WTC11 (cell line): Measurements from ENCODE around the gene DNMT3A.

Experiments
- ATF3 ChIP-seq: sonication (generic); formaldehyde crosslinking; conservative IDR thresholded peaks from 2 replicates; pipeline ENCODE4 v1.8.1; 2022; ENCODE audit warnings: mild to moderate bottlenecking, missing genetic modification reagents
- CTCF ChIP-seq: fragments of 200-600 bp; IDR thresholded peaks from 2 replicates; pipeline ENCODE4 v1.8.0; 2022; ENCODE audit warnings: antibody characterized with exemption
- E2F5 ChIP-seq: sonication (generic); formaldehyde crosslinking; IDR thresholded peaks from 2 replicates; pipeline ENCODE4 v1.8.1; 2022; ENCODE audit warnings: mild to moderate bottlenecking, moderate library complexity, missing genetic modification reagents
- ELF4 ChIP-seq: sonication (generic); formaldehyde crosslinking; IDR thresholded peaks from 2 replicates; pipeline ENCODE4 v1.8.1; 2022; ENCODE audit warnings: low read depth, mild to moderate bottlenecking, moderate library complexity, missing genetic modification reagents
- ETV6 ChIP-seq: sonication (generic); formaldehyde crosslinking; IDR thresholded peaks from 2 replicates; pipeline ENCODE4 v1.8.1; 2022; ENCODE audit warnings: mild to moderate bottlenecking, missing genetic modification reagents
- IRF1 ChIP-seq: sonication (generic); formaldehyde crosslinking; IDR thresholded peaks from 2 replicates; pipeline ENCODE4 v1.8.0; 2023; ENCODE audit warnings: missing genetic modification reagents
- IRF2 ChIP-seq: sonication (generic); formaldehyde crosslinking; IDR thresholded peaks from 2 replicates; pipeline ENCODE4 v1.8.0; 2022; ENCODE audit warnings: low read depth, missing genetic modification reagents, borderline replicate concordance
- MAX ChIP-seq: sonication (generic); formaldehyde crosslinking; IDR thresholded peaks from 2 replicates; pipeline ENCODE4 v1.8.0; 2022; ENCODE audit warnings: mild to moderate bottlenecking, missing genetic modification reagents
- NFYB ChIP-seq: sonication (generic); formaldehyde crosslinking; conservative IDR thresholded peaks from 2 replicates; pipeline ENCODE4 v1.8.0; 2022; ENCODE audit warnings: low read depth, missing genetic modification reagents
- USF1 ChIP-seq: sonication (generic); formaldehyde crosslinking; IDR thresholded peaks from 2 replicates; pipeline ENCODE4 v1.8.0; 2022; ENCODE audit warnings: mild to moderate bottlenecking, missing genetic modification reagents
- ZNF121 ChIP-seq: sonication (generic); formaldehyde crosslinking; IDR thresholded peaks from 2 replicates; pipeline ENCODE4 v1.8.0; 2023; ENCODE audit warnings: missing genetic modification reagents
- ZNF263 ChIP-seq: sonication (generic); formaldehyde crosslinking; IDR thresholded peaks from 2 replicates; pipeline ENCODE4 v1.8.1; 2022; ENCODE audit warnings: low read depth, mild to moderate bottlenecking, moderate library complexity, missing genetic modification reagents
- ZNF281 ChIP-seq: sonication (generic); formaldehyde crosslinking; IDR thresholded peaks from 2 replicates; pipeline ENCODE4 v1.8.0; 2023; ENCODE audit warnings: mild to moderate bottlenecking, missing genetic modification reagents
- ZNF425 ChIP-seq: fragments of 250-450 bp; sonication (Bioruptor Pico); conservative IDR thresholded peaks from 2 replicates; pipeline ENCODE4 v1.9.0; 2021; ENCODE audit warnings: mild to moderate bottlenecking

- TF ChIP-seq CTCF (no peak), IRF2 (no peak), ATF3 (CRISPR knock-in tag) (no peak), ZNF425 (CRISPR knock-in tag) (no peak), ZNF263 (CRISPR knock-in tag) (no peak), ETV6 (no peak), IRF1 (CRISPR knock-in tag) (no peak), ZNF281 (no peak), E2F5 (no peak), NFYB (CRISPR knock-in tag) (no peak), ZNF121 (CRISPR knock-in tag) (no peak), ELF4 (CRISPR knock-in tag) (no peak), USF1 (CRISPR knock-in tag) (no peak), MAX (CRISPR knock-in tag) (no peak)
Measured at GRCh38 chr2:25381502-25381901, 39.8 kb upstream of the DNMT3A start.
